Myocyte (in vitro differentiated cells): ENCODE results near the gene NBPF26. TPM values are rescaled to one million over a fixed set of nuclear protein-coding genes. Genes with fewer than 3 reads are reported as not detected.
A peak's percentile ranks its signal among the peaks of the same experiment; 100 is the strongest.
"Not testable (repeated sequence)": the region's sequence is repeated elsewhere in the genome, so short reads cannot be mapped to it uniquely, and the experiment has no call there.

Experiments
- DNase-seq: peaks from one replicate; pipeline ENCODE4 v3.0.0-alpha.2; 2012; ENCODE audit warnings: low read depth
- total RNA-seq: library from RNA; depleted of rRNA; stranded (reverse); fragments of >200 nt; gene quantifications from 2 replicates; pipeline ENCODE4 v1.2.3, GENCODE V29; 2014

Gene NBPF26
- total RNA-seq, 1 donor from 2014 or later, result 46.8 TPM

- DNase-seq, result peak; percentile 89
These were observed 127.0 kb downstream of the NBPF26 start for GRCh38 chr1:120850537-120851421.

DNA sequence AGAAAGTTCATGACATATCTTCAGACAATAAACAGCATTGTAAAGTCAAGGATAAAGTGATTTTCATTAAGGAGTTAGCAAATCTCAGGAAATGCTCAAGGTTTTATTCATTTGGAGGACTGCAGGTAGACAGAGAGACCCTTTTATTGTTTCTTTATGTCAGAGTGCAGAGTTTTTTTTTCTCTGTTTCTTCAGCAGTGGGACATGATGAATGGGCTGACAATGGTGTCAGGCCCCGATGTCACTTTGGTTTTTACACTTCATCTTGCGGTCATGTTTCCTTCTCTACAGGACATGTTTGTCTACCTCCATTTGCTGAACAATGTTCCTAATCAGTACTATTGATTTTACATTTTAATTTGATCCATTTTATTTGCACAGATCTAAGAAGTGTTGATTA is 134.4 kb downstream of the NBPF26 start:
- not testable (repeated sequence) for DNase-seq

- DNase-seq, result not testable (repeated sequence)
These were observed 136.0 kb downstream of the NBPF26 start for GRCh38 chr1:120859615-120860234.

GRCh38 chr1:120878206-120878605 is 154.5 kb downstream of the NBPF26 start:
- DNase-seq, result not testable (repeated sequence)

DNA sequence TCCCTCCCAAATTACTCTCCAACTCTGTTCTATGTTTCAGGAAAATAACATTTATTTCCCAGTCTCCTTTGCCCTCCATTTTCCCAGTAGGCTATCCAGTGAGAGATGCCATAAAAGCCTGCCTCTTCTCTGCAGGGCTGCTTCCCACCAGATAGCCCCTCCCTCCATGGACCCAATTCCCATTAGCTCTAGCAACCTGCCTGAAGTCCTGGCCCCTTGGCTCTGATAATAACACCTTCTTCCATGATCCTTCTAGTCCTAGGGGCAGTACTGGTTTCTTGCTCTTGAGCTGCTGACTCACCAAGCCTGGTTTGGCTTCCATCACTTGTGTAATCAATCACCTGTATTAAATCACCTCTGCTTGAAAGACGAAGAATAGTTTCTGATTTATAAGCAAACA is 156.3 kb downstream of the NBPF26 start:
- DNase-seq, result not testable (repeated sequence)

GRCh38 chr1:120881934-120882333 is 158.2 kb downstream of the NBPF26 start:
- not testable (repeated sequence) for DNase-seq

Other genes with a start within 250 kb of the NBPF26 start
- gene PPIAL4A, start 165.8 kb downstream of the NBPF26 start, total RNA-seq, result not detected in 2 replicates